Suppressor macrophage treated with lipopolysaccharide for 1 hour (primary cell): Measurements from ENCODE around the gene PPP2R3A.
"Not testable (repeated sequence)": the region's sequence is repeated elsewhere in the genome, so short reads cannot be mapped to it uniquely, and the experiment has no call there.

Source experiments
- DNase-seq, 3 donors: peaks; one replicate each; pipeline ENCODE4 v3.0.0-alpha.2; 2020 to 2022

PPP2R3A gene

DNA sequence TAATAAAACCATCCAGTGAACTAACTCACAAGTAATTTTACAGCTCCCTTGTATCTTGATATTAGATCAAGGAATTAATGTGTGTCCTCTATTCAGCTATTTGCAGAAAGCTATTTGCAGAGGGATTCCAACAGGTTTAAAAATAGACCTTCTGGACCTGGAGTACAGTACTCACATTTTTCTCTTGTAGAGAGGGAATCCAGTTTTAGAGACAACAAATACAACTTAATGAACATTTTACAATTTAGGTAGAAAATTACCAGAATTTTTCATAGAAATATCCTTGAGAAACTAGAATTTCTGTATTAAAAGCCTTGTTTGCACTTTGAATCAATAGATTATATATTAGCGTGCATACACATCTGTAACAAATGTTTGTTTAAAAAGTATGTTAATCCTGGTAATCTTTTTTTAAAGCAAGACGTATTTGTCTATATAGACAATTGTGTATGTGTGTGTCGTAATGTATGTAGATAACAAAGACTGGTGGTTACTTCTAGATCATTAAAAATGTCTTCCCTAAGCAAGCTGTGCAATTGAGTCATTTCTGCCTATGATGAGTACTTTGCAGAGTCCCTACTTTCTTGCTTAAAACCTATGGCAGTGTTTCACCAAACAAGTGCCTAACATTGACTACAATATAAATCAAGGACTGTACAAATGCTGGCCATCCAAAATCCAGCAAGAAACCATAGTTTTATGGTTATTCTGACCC is 57.9 kb downstream of the PPP2R3A start:
- no peak for DNase-seq

DNA sequence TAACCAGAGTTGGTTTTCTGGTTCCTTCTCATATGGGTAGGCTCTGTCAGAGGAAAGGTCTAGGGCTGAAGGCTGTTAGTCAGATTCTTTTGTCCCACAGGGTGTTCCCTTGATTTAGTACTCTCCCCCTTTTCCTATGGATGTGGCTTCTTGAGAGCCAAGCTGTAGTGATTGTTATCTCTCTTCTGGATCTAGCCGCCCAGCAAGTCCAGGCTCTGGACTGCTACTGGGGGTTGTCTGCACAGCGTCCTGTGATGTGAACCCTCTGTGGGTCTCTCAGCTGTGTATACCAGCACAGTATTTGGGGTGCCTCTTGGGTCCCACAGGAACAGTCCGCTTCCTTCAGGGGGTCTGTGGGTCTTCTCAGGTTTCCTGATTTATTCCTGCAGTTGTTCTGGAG is 70.8 kb downstream of the PPP2R3A start:
- no peak for DNase-seq

DNA sequence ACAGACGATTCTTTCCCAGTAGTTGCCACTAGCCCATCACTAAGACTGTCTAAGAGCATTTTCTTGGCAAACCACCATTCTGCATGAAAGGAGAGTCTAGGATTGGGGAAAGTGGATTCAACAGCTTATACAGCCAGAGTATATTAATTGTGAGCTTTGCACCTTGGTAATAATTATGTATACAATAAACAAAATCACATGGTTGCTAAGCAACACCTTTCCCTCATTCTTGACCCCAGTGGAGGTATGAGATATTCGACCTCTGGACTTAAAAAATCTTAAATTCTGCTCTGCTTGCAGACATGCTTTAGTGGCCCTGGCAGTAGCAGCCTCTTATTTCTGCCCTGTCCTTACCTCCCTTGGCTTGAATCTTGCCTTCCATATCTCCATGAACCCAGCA is 73.1 kb downstream of the PPP2R3A start:
- no peak for DNase-seq

DNA sequence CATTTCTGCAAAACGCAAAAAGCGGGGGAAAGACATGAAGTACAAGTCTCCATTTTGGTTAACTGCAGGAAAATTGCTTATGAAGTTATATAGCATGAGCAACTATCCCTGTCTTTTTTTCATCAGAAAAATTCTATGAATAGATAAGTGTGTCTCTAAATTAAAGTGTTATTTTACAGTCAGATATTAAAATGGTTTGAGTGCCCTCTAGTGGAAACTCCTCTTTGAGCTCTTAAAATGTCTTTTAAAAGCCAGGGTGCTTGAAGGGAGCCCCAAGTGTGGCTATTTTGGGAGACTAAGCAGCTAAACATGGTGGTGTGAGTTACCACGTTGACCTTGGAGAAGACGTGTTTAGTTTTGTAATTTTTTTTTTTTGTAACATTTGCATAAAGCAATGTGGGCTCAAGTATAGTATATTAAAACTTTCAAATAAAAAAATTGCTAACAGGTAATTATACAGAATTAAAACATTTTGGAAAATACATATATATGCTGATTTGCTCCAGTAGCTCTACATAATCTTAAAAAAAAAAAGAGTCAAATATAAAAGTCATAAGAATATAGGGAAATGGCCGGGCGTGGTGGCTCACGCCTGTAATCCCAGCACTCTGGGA is 77.2 kb downstream of the PPP2R3A start:
- peak; percentile 68 to 79 (median 72) for DNase-seq

DNA sequence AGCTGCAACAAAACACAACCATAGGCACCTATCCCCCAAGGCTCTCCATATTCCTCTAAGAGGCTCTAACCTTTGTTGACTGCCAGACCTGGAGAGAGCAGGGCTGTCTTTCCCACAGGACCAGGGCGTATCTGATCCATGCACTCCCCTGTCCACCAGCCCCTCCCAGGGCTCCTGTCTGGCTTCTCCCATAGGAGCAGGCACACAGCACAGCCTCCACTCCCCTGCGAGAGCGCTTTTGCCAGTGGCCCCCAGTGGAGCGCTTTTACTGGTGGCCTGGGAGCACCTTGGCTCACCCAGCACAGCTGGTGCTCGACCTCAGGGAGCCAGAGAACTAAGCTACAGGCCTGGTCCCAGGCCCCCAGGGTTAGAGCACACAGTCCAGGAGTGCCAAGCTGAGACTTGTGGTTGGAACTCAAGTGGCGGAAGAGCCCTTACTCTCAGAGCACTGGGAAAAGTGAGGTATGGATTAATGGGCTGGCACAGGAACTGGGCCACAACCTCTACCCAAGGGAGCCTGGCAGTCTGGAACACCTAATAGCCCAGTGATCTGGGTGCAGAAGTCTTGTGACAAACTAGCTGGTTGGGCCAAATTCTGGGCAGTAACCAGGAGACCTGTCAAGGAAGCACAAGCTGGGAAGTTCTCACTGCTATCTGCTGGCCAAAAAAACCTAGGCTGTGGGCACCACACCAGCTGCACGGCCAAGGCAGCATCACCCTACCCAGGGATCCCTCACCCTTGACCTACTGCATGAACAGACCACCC is 79.6 kb downstream of the PPP2R3A start:
- DNase-seq, result no peak

DNA sequence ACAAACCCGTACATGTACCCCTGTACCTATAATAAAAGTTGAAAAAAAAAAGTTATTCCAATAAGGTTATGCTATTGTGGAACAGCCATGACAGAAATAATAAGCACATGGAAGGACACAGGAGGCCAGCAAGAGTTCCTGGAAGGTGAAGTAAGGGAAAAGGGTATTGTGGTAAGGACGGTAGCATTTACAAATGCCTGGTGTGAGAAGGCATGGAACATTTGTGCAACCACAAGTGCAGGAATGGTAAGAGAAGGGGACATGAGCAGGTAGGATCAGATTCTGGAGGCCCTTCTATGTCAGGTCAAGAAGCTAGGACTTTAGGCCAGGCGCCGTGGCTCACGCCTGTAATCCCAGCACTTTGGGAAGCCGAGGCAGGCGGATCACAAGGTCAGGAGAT is 82.5 kb downstream of the PPP2R3A start:
- no peak for DNase-seq

DNA sequence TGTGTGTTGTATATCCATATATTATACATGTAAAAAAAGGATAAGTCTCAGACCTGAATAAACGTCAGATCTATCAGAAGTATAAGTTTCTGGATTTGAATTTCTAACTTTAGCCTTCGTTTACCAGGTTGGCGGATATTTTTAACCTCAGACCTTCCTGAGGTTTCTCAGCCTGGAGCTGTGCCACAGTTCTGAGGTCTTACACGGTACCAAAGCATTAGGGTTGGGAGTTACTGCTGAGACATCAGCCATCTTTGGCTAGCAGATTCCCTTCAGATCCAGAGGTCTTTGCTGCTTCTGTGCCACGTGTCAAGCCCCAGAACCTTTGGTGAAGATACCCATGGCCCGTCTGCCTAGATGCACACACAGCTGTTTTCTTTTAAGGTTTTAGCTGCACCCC is 84.7 kb downstream of the PPP2R3A start:
- no peak for DNase-seq

DNA sequence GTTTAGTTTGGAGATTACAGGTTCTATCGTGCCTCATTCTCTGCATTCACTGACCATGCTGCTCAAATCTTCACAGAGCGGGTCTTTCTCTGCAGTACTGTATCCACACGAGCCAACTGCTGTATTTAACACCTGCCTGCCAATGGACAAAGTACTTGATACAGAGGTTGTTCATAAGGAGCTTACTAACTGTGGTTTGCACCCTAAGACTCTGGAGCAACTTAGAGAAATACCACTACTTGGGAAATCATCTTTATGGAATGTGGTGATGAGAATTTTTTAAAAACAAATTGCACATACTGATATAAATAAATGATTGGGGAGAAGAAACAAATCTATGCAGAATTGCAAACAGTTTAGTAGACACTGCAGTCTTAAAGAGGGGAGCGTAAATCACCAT is 90.0 kb downstream of the PPP2R3A start:
- DNase-seq, result no peak

DNA sequence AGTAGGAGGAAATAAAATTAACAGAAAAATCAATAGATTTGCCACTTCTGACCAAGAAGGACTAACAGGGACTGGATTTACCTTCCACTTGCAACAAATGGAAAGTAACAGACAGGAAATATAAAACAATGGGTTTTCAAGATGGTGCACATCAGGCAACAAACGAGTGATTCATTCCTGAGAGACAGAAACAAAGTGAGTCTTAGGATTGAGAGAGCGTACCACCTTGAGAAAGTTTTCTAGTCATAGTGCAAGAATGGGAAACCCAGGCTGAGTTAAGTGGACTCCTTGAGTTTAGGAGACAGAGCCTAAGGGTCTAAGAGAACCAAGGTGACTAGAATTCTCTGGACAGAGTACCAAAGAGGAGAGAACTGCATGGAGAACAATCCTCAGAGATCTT is 101.7 kb downstream of the PPP2R3A start:
- no peak for DNase-seq

DNA sequence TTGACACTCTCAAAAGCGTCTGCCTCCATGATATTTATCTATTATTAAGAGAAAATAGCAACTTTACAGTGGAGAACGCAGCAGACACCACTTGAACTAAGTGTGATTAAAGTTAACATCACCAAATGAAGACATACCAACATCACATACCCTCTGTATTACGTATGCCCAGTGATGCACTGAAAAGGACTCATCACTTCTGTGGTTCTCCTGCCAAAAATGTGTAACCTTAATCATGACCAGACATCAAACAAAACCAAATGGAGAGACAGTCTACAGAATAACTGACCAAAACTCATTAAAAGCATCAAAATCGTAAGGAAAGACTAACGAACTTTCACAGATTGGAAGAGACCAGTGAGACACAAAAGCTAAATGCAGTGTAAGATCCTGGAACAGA is 103.2 kb downstream of the PPP2R3A start:
- no peak for DNase-seq

DNA sequence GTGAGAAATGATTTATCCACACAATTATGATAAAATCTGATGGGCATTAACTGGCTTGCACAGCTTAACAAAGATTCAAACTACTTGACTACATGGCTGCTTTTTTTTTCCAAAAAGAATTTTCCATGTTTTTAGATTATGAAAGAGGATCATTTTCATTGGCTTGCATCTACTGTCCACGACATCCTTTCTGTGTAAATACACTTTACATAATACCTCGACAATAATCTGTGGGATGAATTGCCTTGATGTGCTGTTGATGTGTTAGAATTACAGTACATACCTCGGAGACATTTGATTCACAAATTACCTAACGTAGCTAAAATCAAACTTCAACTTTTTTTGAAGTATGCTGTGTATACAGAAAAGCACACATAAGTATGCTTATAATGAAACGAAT is 104.4 kb downstream of the PPP2R3A start:
- no peak for DNase-seq

DNA sequence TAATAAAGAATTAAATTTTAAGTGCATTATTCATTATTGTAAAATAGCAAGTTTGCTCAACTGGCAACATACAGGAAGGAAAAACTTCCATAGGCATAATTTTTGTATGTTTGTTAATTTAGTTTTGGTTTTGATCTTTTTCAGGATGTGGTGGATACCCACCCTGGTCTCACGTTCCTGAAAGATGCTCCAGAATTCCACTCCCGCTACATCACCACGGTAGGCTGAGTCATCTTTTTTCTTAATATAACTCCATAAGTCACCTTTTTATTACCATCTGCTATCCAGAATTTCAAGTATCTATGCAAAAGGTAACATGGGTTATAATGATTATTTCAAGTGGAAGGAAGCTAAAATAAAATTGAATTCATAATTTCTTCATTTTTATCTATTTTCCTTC is 104.8 kb downstream of the PPP2R3A start:
- no peak for DNase-seq

DNA sequence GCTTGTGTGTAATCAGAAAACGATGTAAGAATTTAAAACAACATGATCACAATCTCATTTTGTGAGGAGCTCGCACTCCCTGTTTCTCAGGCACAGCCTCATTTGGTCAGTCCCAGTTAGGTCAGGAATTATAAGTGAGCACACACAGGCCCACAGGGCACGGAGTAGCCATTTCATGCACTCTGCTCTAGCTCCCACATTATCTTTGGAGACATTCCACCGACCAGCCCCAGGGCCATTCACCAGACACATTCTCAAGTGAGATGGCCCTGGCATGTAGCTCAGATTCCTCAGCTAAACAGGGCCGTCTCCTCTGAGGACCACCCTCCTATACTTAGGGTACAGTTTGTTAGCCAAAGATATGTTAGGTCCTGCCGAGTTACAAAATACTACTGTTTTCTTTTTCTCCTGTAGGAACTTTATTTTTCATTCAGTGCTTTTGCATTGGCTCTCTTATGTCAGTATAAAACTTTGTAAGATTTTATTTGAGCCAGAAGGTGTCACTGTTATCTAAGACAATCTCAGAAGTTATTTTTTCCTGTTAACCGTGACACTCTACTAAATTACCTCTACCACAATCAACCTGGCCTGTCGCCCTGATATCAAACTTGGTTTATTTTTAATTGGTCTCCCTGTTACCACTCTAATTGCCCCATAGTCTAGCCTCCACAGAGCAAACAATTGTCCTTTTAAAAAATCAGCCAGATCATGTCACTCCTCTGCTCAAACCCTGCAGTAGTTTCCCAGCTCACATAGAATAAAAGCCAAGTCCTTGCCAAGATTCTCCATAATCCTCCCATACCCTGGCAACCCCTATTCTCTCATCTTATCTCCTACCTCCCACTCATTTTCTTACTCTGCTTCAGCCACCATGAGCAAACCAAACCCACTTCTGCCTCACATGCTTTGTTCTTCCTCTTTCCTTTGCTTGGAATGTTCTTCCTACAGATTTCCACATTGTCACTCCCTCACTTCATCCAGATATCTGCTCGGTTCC is 105.7 kb downstream of the PPP2R3A start:
- peak; percentile 59 to 72 (median 61) for DNase-seq

DNA sequence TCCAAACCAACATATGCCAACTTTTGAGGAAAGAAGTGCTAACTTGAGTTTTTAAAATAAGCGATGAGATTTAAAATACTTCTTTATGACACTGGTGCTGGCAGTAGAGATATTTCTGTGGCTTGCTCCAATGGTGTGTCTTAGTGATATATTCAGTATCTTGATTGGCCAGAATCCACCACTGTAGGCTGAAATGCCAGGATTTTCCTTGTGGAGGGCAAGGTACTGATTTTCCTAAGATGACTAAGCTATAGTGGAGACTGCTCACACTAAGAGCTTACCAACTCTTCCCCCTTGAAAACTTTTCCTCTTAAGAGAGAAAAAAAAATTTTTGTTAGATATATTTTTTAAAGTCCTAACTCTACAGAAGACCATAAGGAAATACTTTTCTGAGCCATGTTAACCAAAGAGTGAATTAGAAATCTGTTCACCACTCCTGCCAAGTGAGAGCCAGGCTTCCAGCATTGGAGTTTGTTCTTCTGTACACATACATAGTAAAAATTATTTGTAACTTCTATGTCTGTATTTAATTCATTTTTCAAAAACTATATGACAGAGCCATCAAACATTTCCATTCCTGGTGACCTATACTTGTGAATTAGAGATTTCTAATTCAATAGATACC is 109.1 kb downstream of the PPP2R3A start:
- no peak for DNase-seq

DNA sequence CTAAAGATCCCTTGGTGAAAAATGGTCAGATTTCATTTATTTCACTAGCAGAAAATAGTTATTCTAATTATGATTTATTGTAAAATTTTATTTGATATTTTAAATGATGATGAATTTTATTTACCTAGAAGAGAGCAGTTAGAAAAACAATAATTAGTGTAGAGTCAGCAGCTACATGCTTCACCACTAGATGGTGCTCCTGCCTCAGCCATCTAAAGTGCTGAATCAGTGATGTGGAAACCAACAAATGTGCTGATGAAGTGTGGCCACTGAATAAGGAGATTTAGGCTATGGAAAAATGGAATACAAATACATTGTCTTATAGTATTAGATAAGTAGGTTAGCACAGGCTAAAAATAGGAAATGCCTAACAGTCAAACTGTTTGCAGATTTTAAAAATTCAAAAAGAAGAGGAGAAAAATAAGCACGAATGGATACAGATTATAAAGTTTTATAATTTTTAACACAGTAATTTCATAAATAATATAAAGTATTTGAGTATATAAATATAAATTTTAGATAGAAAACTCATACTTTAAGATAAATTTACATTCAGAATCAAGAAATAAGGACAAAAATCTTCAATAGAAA is 109.8 kb downstream of the PPP2R3A start:
- DNase-seq, result peak; percentile 82 to 90 (median 84)

DNA sequence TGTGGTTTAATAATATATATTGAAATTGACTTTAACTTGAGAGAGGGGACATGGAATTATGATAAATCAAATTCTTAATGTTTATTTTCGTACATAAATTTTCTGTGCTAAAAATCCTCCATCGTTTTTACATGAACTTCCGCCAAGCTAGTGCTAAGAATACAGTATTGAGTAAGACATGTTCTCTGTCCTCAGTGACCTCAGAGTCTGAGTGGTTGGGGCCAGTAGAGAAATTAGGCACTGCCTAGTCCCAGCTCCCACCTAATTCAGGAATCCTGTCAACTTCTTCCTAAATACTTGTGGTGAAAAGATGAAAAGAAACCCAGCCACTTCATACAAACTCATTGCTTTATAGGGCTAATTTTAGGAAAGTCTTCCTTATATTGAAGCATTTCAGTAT is 110.3 kb downstream of the PPP2R3A start:
- peak; percentile 61 to 76 (median 72) for DNase-seq

DNA sequence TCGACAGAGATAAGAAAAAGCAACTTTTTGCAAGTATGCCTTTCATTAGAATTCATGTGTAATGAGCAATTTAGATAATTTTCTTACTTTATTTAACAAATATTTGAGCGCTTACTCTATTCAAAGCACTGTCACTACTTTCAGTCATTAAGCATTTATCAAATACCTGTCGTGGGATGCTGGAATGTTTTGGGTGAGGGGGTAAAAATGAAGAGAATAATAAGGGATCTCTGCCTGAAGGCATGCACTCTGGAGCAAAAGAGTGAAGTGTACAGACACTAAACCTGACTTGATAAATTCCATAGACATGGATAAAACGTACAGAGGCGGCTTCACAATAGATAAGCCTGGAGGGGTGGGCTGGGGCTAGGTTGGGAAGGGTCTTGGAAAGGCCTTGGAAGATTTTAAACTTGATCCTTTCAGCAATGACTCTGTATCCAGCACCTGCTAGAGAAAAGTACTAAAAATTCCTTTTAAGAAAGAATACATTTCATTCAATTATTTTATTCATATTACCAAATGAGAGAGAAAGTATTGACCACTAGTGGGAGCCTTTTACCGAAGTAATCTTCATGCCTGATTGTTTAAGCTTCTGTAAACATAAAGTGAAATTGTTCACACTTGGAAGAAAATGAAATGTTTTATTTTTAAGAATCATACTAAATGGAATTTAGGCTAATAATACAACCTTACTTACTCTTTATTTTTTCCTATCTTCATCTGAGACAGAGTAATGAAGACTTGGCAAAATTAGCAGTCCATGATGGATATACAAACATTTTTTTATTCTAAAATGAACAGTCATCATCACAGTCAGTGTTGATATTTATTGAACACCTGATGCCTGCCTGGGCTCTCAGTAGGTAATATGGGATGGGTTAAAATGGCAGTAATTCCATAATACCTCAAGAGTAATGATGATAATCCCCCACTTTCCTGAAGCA is 113.2 kb downstream of the PPP2R3A start:
- peak; percentile 36 to 56 (median 54) for DNase-seq

DNA sequence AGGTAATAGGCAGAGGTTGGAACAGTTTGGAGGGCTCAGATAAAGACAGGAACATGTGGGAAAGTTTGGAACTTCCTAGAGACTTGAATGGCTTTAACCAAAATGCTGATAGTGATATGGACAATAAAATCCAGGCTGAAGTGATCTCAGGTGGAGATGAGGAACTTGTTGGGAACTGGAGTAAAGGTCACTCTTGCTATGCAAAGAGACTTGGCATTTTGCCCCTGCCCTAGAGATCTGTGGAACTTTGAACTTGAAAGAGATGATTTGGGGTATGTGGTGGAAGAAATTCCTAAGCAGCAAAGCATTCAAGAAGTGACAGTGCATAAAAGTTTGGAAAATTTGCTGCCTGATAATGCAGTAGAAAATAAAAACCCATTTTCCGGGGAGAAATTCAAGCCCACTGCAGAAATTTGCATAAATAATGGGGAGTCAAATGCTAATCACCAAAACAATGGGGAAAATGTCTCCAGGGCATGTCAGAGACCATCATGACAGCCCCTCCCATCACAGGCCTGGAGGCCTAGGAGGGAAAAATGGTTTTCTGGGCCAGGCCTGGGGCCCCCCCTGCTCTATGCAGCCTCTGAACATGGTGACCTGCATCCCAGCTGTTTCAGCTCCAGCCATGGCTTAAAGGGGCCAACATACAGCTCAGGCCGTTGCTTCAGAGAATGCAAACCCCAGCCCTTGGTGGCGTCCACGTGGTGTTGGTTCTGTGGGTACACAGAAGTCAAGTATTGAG is 118.3 kb downstream of the PPP2R3A start:
- DNase-seq, result not testable (repeated sequence)

DNA sequence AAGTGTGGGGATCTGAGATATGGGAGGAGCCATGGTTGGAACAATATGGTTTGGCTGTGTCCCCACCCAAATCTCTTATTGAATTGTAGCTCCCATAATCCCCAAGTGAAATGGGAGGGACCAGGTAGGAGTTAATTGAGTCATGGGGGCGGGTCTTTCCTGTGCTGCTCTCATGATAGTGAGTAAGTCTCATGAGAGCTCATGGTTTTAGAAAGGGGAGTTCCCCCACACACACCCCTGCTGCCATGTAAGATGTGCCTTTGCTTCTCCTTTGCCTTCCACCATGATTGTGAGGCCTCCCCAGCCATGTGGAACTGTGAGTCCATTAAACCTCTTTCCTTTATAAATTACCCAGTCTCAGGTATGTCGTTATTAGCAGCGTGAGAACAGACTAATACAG is 119.5 kb downstream of the PPP2R3A start:
- peak; percentile 35 to 47 (median 41) for DNase-seq

DNA sequence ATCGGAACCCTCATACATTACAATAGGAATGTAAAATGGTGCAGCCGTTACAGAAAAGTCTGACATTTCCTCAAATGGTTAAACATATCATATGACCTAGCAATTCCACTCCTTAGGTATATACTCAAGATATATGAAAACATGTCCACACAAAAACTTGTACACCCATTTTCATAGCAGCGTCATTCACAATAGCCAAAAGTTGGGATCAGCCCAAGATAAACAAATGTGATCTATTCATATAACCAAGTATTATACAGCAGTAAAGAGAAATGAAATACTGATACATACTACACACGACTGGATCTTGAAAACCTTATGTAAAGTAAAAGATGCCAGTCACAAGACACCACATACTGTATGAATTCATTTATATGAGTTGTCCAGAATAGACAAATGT is 128.2 kb downstream of the PPP2R3A start:
- no peak for DNase-seq
